GM12878 (cell line): ENCODE measurements around the gene LRP10. TPM values are rescaled to one million over a fixed set of nuclear protein-coding genes. Genes with fewer than 3 reads are reported as not detected.

Experiments
- ATAC-seq: fragments of 200-7000 bp; cut with Tn5 transposase; 3 replicates; pipeline ENCODE4 v1.9.1; 2020; ENCODE audit warnings: mild to moderate bottlenecking, moderate library complexity
- BruUV-seq: library from RNA; stranded (reverse); fragments of 400-500 nt; replicated peaks from 2 replicates; lab custom pipeline; 2021; lab: Mats Ljungman, UMichigan
- CTCF ChIA-PET: fragments of 300-600 bp; sonication (Branson Sonifier 250); formaldehyde crosslinking; extraction: SDS; loops from one replicate; lab custom pipeline; 2021; ENCODE audit warnings: inconsistent platforms; lab: Yijun Ruan, JAX
- POLR2A ChIA-PET: fragments of 350-600 bp; formaldehyde crosslinking; extraction: SDS; loops from one replicate; lab custom pipeline; 2021; ENCODE audit warnings: inconsistent platforms; lab: Charles Lee
- RAD21 ChIA-PET: fragments of 300-600 bp; sonication (Branson Sonifier 250); formaldehyde crosslinking; loops from one replicate; lab custom pipeline; 2023; ENCODE audit warnings: antibody characterized with exemption; ENCODE audit not compliant: unreplicated experiment; lab: Charles Lee
- SMC1A ChIA-PET: fragments of 300-600 bp; sonication (Branson Sonifier 250); formaldehyde crosslinking; loops from one replicate; lab custom pipeline; 2023; ENCODE audit not compliant: unreplicated experiment, uncharacterized antibody; lab: Charles Lee
- DNase-seq: peaks from one replicate; pipeline ENCODE4 v3.0.0-alpha.2; 2011; ENCODE audit warnings: low read depth, low spot score
- FAIRE-seq: peaks from 3 replicates; lab custom pipeline; 2011; peaks lifted over from hg19 to GRCh38; lab: Jason Lieb, UNC
- H2AFZ ChIP-seq: 2 replicates; pipeline ENCODE4 v1.6.0; 2011; ENCODE audit warnings: low read depth, low read length, control low read depth; ENCODE audit not compliant: control insufficient read depth
- H3K27ac ChIP-seq: 2 replicates; pipeline ENCODE4 v1.5.1; 2011; ENCODE audit warnings: control low read depth; ENCODE audit not compliant: control insufficient read depth, insufficient read depth
- H3K27me3 ChIP-seq, 2 experiments: replicated peaks in 1 of 2; 2 replicates each; pipeline versions ENCODE4 v1.6.0 to v1.6.1; 2011; ENCODE audit warnings: low read length in 1 of 2; ENCODE audit not compliant: control insufficient read depth in 2 of 2, insufficient read depth in 2 of 2
- H3K36me3 ChIP-seq, 2 experiments: 2 replicates each; pipeline ENCODE4 v1.5.1; 2011; ENCODE audit warnings: low read length in 1 of 2; ENCODE audit not compliant: control insufficient read depth in 2 of 2, insufficient read depth in 2 of 2
- H3K4me1 ChIP-seq: 2 replicates; pipeline ENCODE4 v1.6.1; 2011; ENCODE audit warnings: mild to moderate bottlenecking, low read length, moderate library complexity, mixed read lengths; ENCODE audit not compliant: control insufficient read depth, insufficient read depth
- H3K4me2 ChIP-seq: 2 replicates; pipeline ENCODE4 v1.6.0; 2011; ENCODE audit warnings: control low read depth; ENCODE audit not compliant: control insufficient read depth, insufficient read depth
- H3K4me3 ChIP-seq: fragments of 200-600 bp; sonication (generic); 2 replicates; pipeline ENCODE4 v1.5.1; 2016
- H3K79me2 ChIP-seq: 2 replicates; pipeline ENCODE4 v1.6.0; 2011; ENCODE audit warnings: low read length; ENCODE audit not compliant: control insufficient read depth, insufficient read depth
- H3K9ac ChIP-seq: 2 replicates; pipeline ENCODE4 v1.8.0; 2011; ENCODE audit warnings: low read length, control low read depth, mixed read lengths; ENCODE audit not compliant: control insufficient read depth, insufficient read depth
- H3K9me3 ChIP-seq: replicated peaks from 3 replicates; pipeline ENCODE4 v1.5.1; 2011; ENCODE audit warnings: mild to moderate bottlenecking, low read length; ENCODE audit not compliant: control insufficient read depth, insufficient read depth
- H4K20me1 ChIP-seq: 2 replicates; pipeline ENCODE4 v1.6.0; 2011; ENCODE audit not compliant: control insufficient read depth, insufficient read depth
- CBFB ChIP-seq: IDR thresholded peaks from 2 replicates; pipeline ENCODE4 v1.6.1; 2016; ENCODE audit warnings: antibody characterized with exemption, low read depth
- DPF2 ChIP-seq: fragments of 450-650 bp; IDR thresholded peaks from 2 replicates; pipeline ENCODE4 v1.6.1; 2017; ENCODE audit warnings: mild to moderate bottlenecking
- EED ChIP-seq: sonication (generic); IDR thresholded peaks from 2 replicates; pipeline ENCODE4 v1.6.1; 2016; ENCODE audit warnings: antibody characterized with exemption, low read depth
- EGR1 ChIP-seq, 2 experiments: IDR thresholded peaks; 1 replicate in 1 of 2; 2 replicates in 1 of 2; pipeline ENCODE4 v1.6.1; 2011 to 2012; ENCODE audit warnings: low read depth in 2 of 2, low read length in 2 of 2, borderline replicate concordance in 1 of 2, mild to moderate bottlenecking in 1 of 2, moderate library complexity in 1 of 2
- IKZF2 ChIP-seq, 2 experiments: fragments of 450-650 bp; IDR thresholded peaks; 2 replicates each; pipeline ENCODE4 v1.6.1; 2017; ENCODE audit warnings: mild to moderate bottlenecking in 2 of 2, moderate library complexity in 2 of 2
- KLF5 ChIP-seq: fragments of 450-650 bp; IDR thresholded peaks from 2 replicates; pipeline ENCODE4 v1.6.1; 2014; ENCODE audit warnings: mild to moderate bottlenecking; ENCODE audit not compliant: partially characterized antibody
- NFXL1 ChIP-seq: fragments of 450-650 bp; IDR thresholded peaks from 2 replicates; pipeline ENCODE4 v1.6.1; 2017; ENCODE audit warnings: antibody characterized with exemption, mild to moderate bottlenecking, borderline replicate concordance
- NR2C2 ChIP-seq: IDR thresholded peaks from 2 replicates; pipeline ENCODE4 v1.6.1; 2011; ENCODE audit warnings: borderline replicate concordance, low read depth; ENCODE audit not compliant: control insufficient read depth, insufficient read length
- PML ChIP-seq: IDR thresholded peaks from 2 replicates; pipeline ENCODE4 v1.6.1; 2012; ENCODE audit warnings: low read length, inconsistent platforms
- RUNX3 ChIP-seq: IDR thresholded peaks from 2 replicates; pipeline ENCODE4 v1.6.1; 2012; ENCODE audit warnings: low read length, inconsistent platforms
- SMARCA5 ChIP-seq: fragments of 450-650 bp; IDR thresholded peaks from 2 replicates; pipeline ENCODE4 v1.6.1; 2017; ENCODE audit warnings: mild to moderate bottlenecking
- SPI1 ChIP-seq: IDR thresholded peaks from 2 replicates; pipeline ENCODE4 v1.6.1; 2011; ENCODE audit warnings: low read depth, mild to moderate bottlenecking, low read length, moderate library complexity, borderline replicate concordance; ENCODE audit not compliant: insufficient read depth
- STAT1 ChIP-seq: fragments of 450-650 bp; conservative IDR thresholded peaks from 2 replicates; pipeline ENCODE4 v1.6.1; 2014; ENCODE audit warnings: antibody characterized with exemption, mild to moderate bottlenecking
- TBL1XR1 ChIP-seq: IDR thresholded peaks from 2 replicates; pipeline ENCODE4 v1.6.1; 2012; ENCODE audit warnings: low read depth, low read length, improper control_type of control experiment
- WGBS: methylation state at CpG from one replicate; pipeline ENCODE4 v1.1.6; 2016; ENCODE audit warnings: low lambda C conversion rate; ENCODE audit not compliant: insufficient replicate concordance, insufficient coverage; ENCODE audit errors: missing lambda C conversion rate; 5-methylcytosine and 5-hydroxymethylcytosine counted together
- in situ Hi-C: fragments of 300-500 bp; cut with MboI; formaldehyde crosslinking; loops from 9 replicates; pipeline ENCODE4 v1.14.3; 2018; ENCODE audit warnings: mixed read lengths
- intact Hi-C: fragments of 100-400 bp; cut with micrococcal nuclease; formaldehyde crosslinking; loops from one replicate; pipeline ENCODE4 v1.14.2; 2022; ENCODE audit not compliant: unreplicated experiment
- polyA plus RNA-seq, 11 experiments: library from polyadenylated mRNA; depleted of rRNA in 4 of 11; unstranded in 6 of 11; stranded (reverse) in 5 of 11; fragments of >200 nt; fragmentation: Nextera tagmentation in 4 of 11; fragmentation: Illumina TruSeq in 1 of 11; extraction: Ambion mirVana in 4 of 11; extraction: Trizol in 1 of 11; gene quantifications; 1 replicate in 1 of 11; 2 replicates in 10 of 11; pipeline versions ENCODE4 v1.2.1 to v1.2.3, GENCODE V29; 2011 to 2016; ENCODE audit warnings: inconsistent platforms in 2 of 11, missing spikeins in 2 of 11, low read depth in 1 of 11
- total RNA-seq, 4 experiments: library from RNA; depleted of rRNA in 3 of 4; stranded (reverse); fragments of >200 nt in 3 of 4; fragmentation: Illumina TruSeq in 1 of 4; extraction: Trizol in 1 of 4; gene quantifications; 2 replicates each; pipeline versions ENCODE4 v1.2.1 to v1.2.3, GENCODE V29; 2013 to 2021
- TF ChIP-seq, protein P1 (sequence below): IDR thresholded peaks from 2 replicates; pipeline ENCODE4 v1.6.1; 2012; ENCODE audit warnings: low read depth, low read length, improper control_type of control experiment

The LRP10 gene
- total and polyA plus RNA-seq, 10 of the 15 experiments (the other 5 are each of a cell fraction or from before 2014, with no cell fraction given) = 3.0 to 56.9 (median 20.9) TPM

DNA sequence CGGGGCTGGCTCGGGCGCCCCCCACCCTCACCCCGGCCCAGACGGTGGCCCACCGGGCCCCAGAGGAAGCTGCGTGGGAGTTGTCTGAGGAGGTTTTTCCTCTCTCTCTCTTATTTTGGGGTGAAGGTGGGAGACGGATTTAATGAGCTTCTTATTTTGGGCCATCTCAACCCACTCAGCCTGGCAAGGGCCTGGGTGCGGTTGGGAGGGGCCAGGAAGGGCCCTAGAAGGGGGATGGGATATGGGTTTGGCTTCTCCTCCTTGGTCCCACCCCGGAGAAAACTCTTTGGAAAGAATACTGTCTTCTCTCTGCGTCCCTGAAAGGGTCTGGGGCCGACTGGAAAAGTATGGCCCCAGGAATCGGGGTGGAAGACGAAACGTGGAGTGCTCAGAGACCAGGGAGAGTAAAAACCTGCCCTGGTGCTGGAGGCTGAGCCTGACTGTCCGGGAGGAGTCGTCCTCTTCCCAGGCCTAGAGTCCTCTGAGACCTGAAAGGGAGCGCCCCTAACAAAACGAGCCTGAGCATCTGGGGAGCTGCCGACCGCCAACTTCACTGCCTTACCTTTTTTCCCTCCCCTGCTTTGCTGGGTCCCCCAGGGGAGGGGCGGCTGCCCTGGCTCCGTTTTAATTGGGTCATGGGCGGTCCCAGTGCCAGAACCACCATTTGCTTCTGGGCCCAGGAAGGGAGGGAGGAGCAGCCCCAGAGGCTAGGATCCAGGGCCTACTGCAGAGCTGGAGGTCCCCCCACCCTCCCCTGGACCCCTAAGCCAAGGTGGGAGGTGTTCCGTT lies 33.6 kb upstream of the LRP10 start:
- WGBS = 70% methylated on average over 24 of the region's 25 CpGs
- H2AFZ ChIP-seq = no peak overlapping the region
- DNase-seq (no peak), ATAC-seq (no peak), FAIRE-seq (no peak)
- H3K27ac ChIP-seq = no peak overlapping the region
- no peaks in the 10 kb centered on the region for H3K27me3 ChIP-seq
- no peaks in the 10 kb centered on the region for H3K9me3 ChIP-seq
- no peaks in the 10 kb centered on the region for H3K79me2 ChIP-seq
- no peaks in the 10 kb centered on the region for H4K20me1 ChIP-seq
- H3K4me3 ChIP-seq = no peak overlapping the region
- H3K9ac ChIP-seq = no peak overlapping the region
- intact Hi-C loops (no loop called here), in situ Hi-C loops (no loop called here)
- CTCF ChIA-PET = interaction anchor here (0.7 to 3.7 kb wide), 3 partner anchors 14 to 60 kb away, joined by 3 to 25 read pairs (median 18); no protein-coding TSS in a partner anchor
- RAD21 ChIA-PET = interaction anchor here (1.2 to 2.6 kb wide), 4 partner anchors 11 to 22 kb away, joined by 3 to 10 read pairs (median 4); partner anchors contain the start of gene SLC7A7
- POLR2A ChIA-PET = interaction anchor here (0.7 to 1.2 kb wide), 3 partner anchors 15 to 723 kb away, joined by 4 to 5 read pairs (median 5); no protein-coding TSS in a partner anchor
- H3K4me1 ChIP-seq = peaks cover 21% of the 10 kb centered on the region
- SMC1A ChIA-PET = interaction anchor here (0.9 to 2.4 kb wide), 5 partner anchors 7 to 268 kb away, joined by 3 to 8 read pairs (median 4); no protein-coding TSS in a partner anchor
- no peak for TF ChIP-seq SMARCA5
- TF ChIP-seq TBL1XR1 = no peak
- no peak for TF ChIP-seq NR2C2
- BruUV-seq = no TSS peak
- H3K4me2 ChIP-seq = peak overlapping the region; percentile 64
- H3K36me3 ChIP-seq = peaks cover 0 to 9% of the 10 kb centered on the region in 2 experiments; a peak in 2 of 4 replicates

DNA sequence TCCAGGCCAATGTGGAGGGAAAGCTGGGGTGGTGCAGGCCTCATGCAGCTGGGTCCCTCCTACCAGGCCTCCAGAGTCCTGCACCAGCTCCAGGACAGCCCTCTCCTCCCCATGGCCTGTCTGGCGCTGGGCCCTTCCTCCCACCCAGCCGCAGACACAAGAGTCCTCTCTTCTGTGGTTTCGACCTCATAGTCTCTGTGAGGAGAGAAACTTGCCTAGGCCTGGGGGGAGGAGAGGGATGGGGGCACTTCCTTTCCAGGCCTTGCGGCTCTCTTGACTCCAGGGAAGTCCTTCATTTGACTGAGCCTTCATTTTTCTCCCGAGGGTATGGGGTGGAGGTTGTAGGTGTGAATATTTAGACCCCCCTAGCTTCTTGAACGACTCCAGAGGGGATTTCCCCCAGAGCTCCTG lies 32.9 kb upstream of the LRP10 start:
- RAD21 ChIA-PET = interaction anchor here (0.5 to 2.6 kb wide), 4 partner anchors 10 to 216 kb away, joined by 3 to 10 read pairs (median 4); no protein-coding TSS in a partner anchor
- no peak overlapping the region for H3K4me3 ChIP-seq
- H3K9me3 ChIP-seq = no peaks in the 10 kb centered on the region
- H3K4me1 ChIP-seq = peaks cover 21% of the 10 kb centered on the region
- no TSS peak for BruUV-seq
- TF ChIP-seq STAT1 = no peak
- 0 out of 4 replicates have a peak, but pooled peaks of 1 of the 2 experiments have one; percentile 18 for TF ChIP-seq IKZF2 (IDR thresholded peaks at IDR 0.05)
- TF ChIP-seq DPF2 = no peak
- 0 out of 3 replicates have a peak, but pooled peaks of 1 of the 2 experiments have one; percentile 10 for TF ChIP-seq EGR1 (IDR thresholded peaks at IDR 0.05; ENCODE audit: borderline replicate concordance in 1 of 2, low read depth in 2 of 2, low read length in 2 of 2)
- peak; percentile 11; the same call in 1 of the 2 replicates for TF ChIP-seq SPI1
- TF ChIP-seq NFXL1 = no peak
- peak; percentile 77 for TF ChIP-seq EED
- TF ChIP-seq KLF5 = no peak
- peak; percentile 86 for TF ChIP-seq RUNX3
- TF ChIP-seq, protein P1, sequence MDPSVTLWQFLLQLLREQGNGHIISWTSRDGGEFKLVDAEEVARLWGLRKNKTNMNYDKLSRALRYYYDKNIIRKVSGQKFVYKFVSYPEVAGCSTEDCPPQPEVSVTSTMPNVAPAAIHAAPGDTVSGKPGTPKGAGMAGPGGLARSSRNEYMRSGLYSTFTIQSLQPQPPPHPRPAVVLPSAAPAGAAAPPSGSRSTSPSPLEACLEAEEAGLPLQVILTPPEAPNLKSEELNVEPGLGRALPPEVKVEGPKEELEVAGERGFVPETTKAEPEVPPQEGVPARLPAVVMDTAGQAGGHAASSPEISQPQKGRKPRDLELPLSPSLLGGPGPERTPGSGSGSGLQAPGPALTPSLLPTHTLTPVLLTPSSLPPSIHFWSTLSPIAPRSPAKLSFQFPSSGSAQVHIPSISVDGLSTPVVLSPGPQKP = no peak
- peak; percentile 50; the same call in 1 of the 2 replicates for TF ChIP-seq CBFB
- no peak for TF ChIP-seq PML
- TF ChIP-seq, all 136 proteins: peak for 6
- H4K20me1 ChIP-seq = no peaks in the 10 kb centered on the region
- no peak overlapping the region for H3K27ac ChIP-seq
- H3K27me3 ChIP-seq = no peaks in the 10 kb centered on the region
- ChIA-PET SMC1A (interaction anchor here (0.9 to 2.4 kb wide), 6 partner anchors 8 to 269 kb away, joined by 3 to 8 read pairs (median 4); no protein-coding TSS in a partner anchor), POLR2A (interaction anchor here (0.7 to 1.7 kb wide), 2 partner anchors 42 to 448 kb away, joined by 4 to 5 read pairs; no protein-coding TSS in a partner anchor), CTCF (interaction anchor here (0.7 to 3.7 kb wide), 5 partner anchors 8 to 65 kb away, joined by 3 to 25 read pairs (median 3); no protein-coding TSS in a partner anchor)
- WGBS = 53% methylated on average over 6 of the region's 6 CpGs
- H3K36me3 ChIP-seq = peaks cover 0 to 9% of the 10 kb centered on the region in 2 experiments; a peak in 2 of 4 replicates
- H3K9ac ChIP-seq = no peak overlapping the region
- FAIRE-seq = no peak
- ATAC-seq = peak; percentile 74
- H3K79me2 ChIP-seq = no peaks in the 10 kb centered on the region
- peak overlapping the region; percentile 25; the same call in 1 of the 2 replicates for H2AFZ ChIP-seq
- no peak for DNase-seq
- intact Hi-C loops = no loop called here
- in situ Hi-C loops = no loop called here
- H3K4me2 ChIP-seq = peak overlapping the region; percentile 64
